Measurements from ENCODE around the gene MFSD11. TPM values are rescaled to one million over a fixed set of nuclear protein-coding genes. Genes with fewer than 3 reads are reported as not detected.

MFSD11 gene
- total RNA-seq, 1 experiment from 2014 or later, result 16.6 TPM

GRCh38 chr17:76689859-76690258, 48.1 kb upstream of the MFSD11 start:
- intact Hi-C loops (cut with micrococcal nuclease), result no loop called here
- Histone ChIP-seq H3K36me3 (ENCODE audit: low read depth, low read length) (no peaks in the 10 kb centered on the region), H3F3A (ENCODE audit: low read length, unreplicated experiment) (no peaks in the 10 kb centered on the region), H3K4me2 (ENCODE audit: low read length) (no peak overlapping the region), H3K4me1 (ENCODE audit: insufficient read depth, low read length) (peaks cover 17% of the 10 kb centered on the region), H3K9me3 (ENCODE audit: low read length) (no peaks in the 10 kb centered on the region), H4K20me1 (ENCODE audit: low read length) (no peaks in the 10 kb centered on the region), H3K79me2 (ENCODE audit: low read length) (no peaks in the 10 kb centered on the region), H2AFZ (ENCODE audit: low read length) (no peak overlapping the region), H3K27me3 (ENCODE audit: low read length) (no peaks in the 10 kb centered on the region), H3K4me3 (ENCODE audit: low read length) (no peak overlapping the region), H3K9me2 (replicated peaks; ENCODE audit: low read length) (no peaks in the 10 kb centered on the region), H3K27ac (ENCODE audit: low read length) (no peak overlapping the region), H3K9ac (ENCODE audit: low read length) (no peak overlapping the region)
- DNase-seq, result no peak
- POLR2A ChIA-PET (ENCODE audit: unreplicated experiment), result no interaction called here
- TF ChIP-seq EZH2phosphoT487 (IDR thresholded peaks at IDR 0.05; ENCODE audit: borderline replicate concordance, low read length), result no peak
- no peak for TF ChIP-seq CTCF (conservative IDR thresholded peaks at IDR 0.05; ENCODE audit: low read depth, low read length)
- no peak for TF ChIP-seq EZH2 (IDR thresholded peaks at IDR 0.05; ENCODE audit: low read length, unreplicated experiment)
- CTCF ChIA-PET, result no interaction called here
- ATAC-seq, result no peak
- no TSS peak for BruUV-seq (replicated peaks)

- Histone ChIP-seq H2AFZ (ENCODE audit: low read length) (no peak overlapping the region), H3K4me2 (ENCODE audit: low read length) (no peak overlapping the region), H3F3A (ENCODE audit: low read length, unreplicated experiment) (no peaks in the 10 kb centered on the region), H3K9me3 (ENCODE audit: low read length) (no peaks in the 10 kb centered on the region), H3K4me1 (ENCODE audit: insufficient read depth, low read length) (peaks cover 17% of the 10 kb centered on the region), H3K79me2 (ENCODE audit: low read length) (no peaks in the 10 kb centered on the region), H4K20me1 (ENCODE audit: low read length) (no peaks in the 10 kb centered on the region), H3K36me3 (ENCODE audit: low read depth, low read length) (no peaks in the 10 kb centered on the region), H3K9me2 (replicated peaks; ENCODE audit: low read length) (no peaks in the 10 kb centered on the region), H3K27me3 (ENCODE audit: low read length) (no peaks in the 10 kb centered on the region), H3K27ac (ENCODE audit: low read length) (no peak overlapping the region), H3K9ac (ENCODE audit: low read length) (no peak overlapping the region), H3K4me3 (ENCODE audit: low read length) (no peak overlapping the region)
- no TSS peak for BruUV-seq (replicated peaks)
- intact Hi-C loops (cut with micrococcal nuclease), result no loop called here
- TF ChIP-seq EZH2 (IDR thresholded peaks at IDR 0.05; ENCODE audit: low read length, unreplicated experiment), result no peak
- TF ChIP-seq EZH2phosphoT487 (IDR thresholded peaks at IDR 0.05; ENCODE audit: borderline replicate concordance, low read length), result no peak
- no peak for TF ChIP-seq CTCF (conservative IDR thresholded peaks at IDR 0.05; ENCODE audit: low read depth, low read length)
- ATAC-seq (no peak), DNase-seq (no peak)
- ChIA-PET CTCF (interaction anchor here (1.8 kb wide), 1 partner anchor 9 kb away, joined by 6 read pairs; no protein-coding TSS in a partner anchor), POLR2A (ENCODE audit: unreplicated experiment) (interaction anchor here (0.5 kb wide), 1 partner anchor 112 kb away, joined by 3 read pairs; no protein-coding TSS in a partner anchor)
Observed at GRCh38 chr17:76690596-76691280, 47.2 kb upstream of the MFSD11 start.
